GM12878 (cell line): Measurements from ENCODE around the gene SEPTIN11. TPM values are rescaled to one million over a fixed set of nuclear protein-coding genes. Genes with fewer than 3 reads are reported as not detected.
A peak's percentile ranks its signal among the peaks of the same experiment; 100 is the strongest.

Experiments
- ATAC-seq: fragments of 200-7000 bp; cut with Tn5 transposase; 3 replicates; pipeline ENCODE4 v1.9.1; 2020; ENCODE audit warnings: mild to moderate bottlenecking, moderate library complexity
- BruUV-seq: library from RNA; stranded (reverse); fragments of 400-500 nt; replicated peaks from 2 replicates; lab custom pipeline; 2021; lab: Mats Ljungman, UMichigan
- CTCF ChIA-PET: fragments of 300-600 bp; sonication (Branson Sonifier 250); formaldehyde crosslinking; extraction: SDS; loops from one replicate; lab custom pipeline; 2021; ENCODE audit warnings: inconsistent platforms; lab: Yijun Ruan, JAX
- POLR2A ChIA-PET: fragments of 350-600 bp; formaldehyde crosslinking; extraction: SDS; loops from one replicate; lab custom pipeline; 2021; ENCODE audit warnings: inconsistent platforms; lab: Charles Lee
- RAD21 ChIA-PET: fragments of 300-600 bp; sonication (Branson Sonifier 250); formaldehyde crosslinking; loops from one replicate; lab custom pipeline; 2023; ENCODE audit warnings: antibody characterized with exemption; ENCODE audit not compliant: unreplicated experiment; lab: Charles Lee
- SMC1A ChIA-PET: fragments of 300-600 bp; sonication (Branson Sonifier 250); formaldehyde crosslinking; loops from one replicate; lab custom pipeline; 2023; ENCODE audit not compliant: unreplicated experiment, uncharacterized antibody; lab: Charles Lee
- DNase-seq: peaks from one replicate; pipeline ENCODE4 v3.0.0-alpha.2; 2011; ENCODE audit warnings: low read depth, low spot score
- FAIRE-seq: peaks from 3 replicates; lab custom pipeline; 2011; peaks lifted over from hg19 to GRCh38; lab: Jason Lieb, UNC
- H2AFZ ChIP-seq: 2 replicates; pipeline ENCODE4 v1.6.0; 2011; ENCODE audit warnings: low read depth, low read length, control low read depth; ENCODE audit not compliant: control insufficient read depth
- H3K27ac ChIP-seq: 2 replicates; pipeline ENCODE4 v1.5.1; 2011; ENCODE audit warnings: control low read depth; ENCODE audit not compliant: control insufficient read depth, insufficient read depth
- H3K27me3 ChIP-seq, 2 experiments: replicated peaks in 1 of 2; 2 replicates each; pipeline versions ENCODE4 v1.6.0 to v1.6.1; 2011; ENCODE audit warnings: low read length in 1 of 2; ENCODE audit not compliant: control insufficient read depth in 2 of 2, insufficient read depth in 2 of 2
- H3K36me3 ChIP-seq, 2 experiments: 2 replicates each; pipeline ENCODE4 v1.5.1; 2011; ENCODE audit warnings: low read length in 1 of 2; ENCODE audit not compliant: control insufficient read depth in 2 of 2, insufficient read depth in 2 of 2
- H3K4me1 ChIP-seq: 2 replicates; pipeline ENCODE4 v1.6.1; 2011; ENCODE audit warnings: mild to moderate bottlenecking, low read length, moderate library complexity, mixed read lengths; ENCODE audit not compliant: control insufficient read depth, insufficient read depth
- H3K4me2 ChIP-seq: 2 replicates; pipeline ENCODE4 v1.6.0; 2011; ENCODE audit warnings: control low read depth; ENCODE audit not compliant: control insufficient read depth, insufficient read depth
- H3K4me3 ChIP-seq: fragments of 200-600 bp; sonication (generic); 2 replicates; pipeline ENCODE4 v1.5.1; 2016
- H3K79me2 ChIP-seq: 2 replicates; pipeline ENCODE4 v1.6.0; 2011; ENCODE audit warnings: low read length; ENCODE audit not compliant: control insufficient read depth, insufficient read depth
- H3K9ac ChIP-seq: 2 replicates; pipeline ENCODE4 v1.8.0; 2011; ENCODE audit warnings: low read length, control low read depth, mixed read lengths; ENCODE audit not compliant: control insufficient read depth, insufficient read depth
- H3K9me3 ChIP-seq: replicated peaks from 3 replicates; pipeline ENCODE4 v1.5.1; 2011; ENCODE audit warnings: mild to moderate bottlenecking, low read length; ENCODE audit not compliant: control insufficient read depth, insufficient read depth
- H4K20me1 ChIP-seq: 2 replicates; pipeline ENCODE4 v1.6.0; 2011; ENCODE audit not compliant: control insufficient read depth, insufficient read depth
- ESRRA ChIP-seq: IDR thresholded peaks from 2 replicates; pipeline ENCODE4 v1.6.1; 2012; ENCODE audit warnings: mild to moderate bottlenecking, low read length, improper control_type of control experiment
- EZH2 ChIP-seq: IDR thresholded peaks from 2 replicates; pipeline ENCODE4 v1.6.1; 2012; ENCODE audit warnings: low read depth, mild to moderate bottlenecking, control low read depth, inconsistent platforms, low read length, borderline replicate concordance; ENCODE audit not compliant: control insufficient read depth
- LARP7 ChIP-seq: fragments of 450-650 bp; IDR thresholded peaks from 2 replicates; pipeline ENCODE4 v1.6.1; 2017; ENCODE audit warnings: mild to moderate bottlenecking
- MTA2 ChIP-seq: fragments of 450-650 bp; IDR thresholded peaks from 2 replicates; pipeline ENCODE4 v1.6.1; 2016; ENCODE audit warnings: low read depth, mild to moderate bottlenecking, moderate library complexity
- RB1 ChIP-seq: fragments of 450-650 bp; formaldehyde crosslinking; IDR thresholded peaks from 2 replicates; pipeline ENCODE4 v1.6.1; 2017; ENCODE audit warnings: mild to moderate bottlenecking, borderline replicate concordance
- RFX5 ChIP-seq: IDR thresholded peaks from 2 replicates; pipeline ENCODE4 v1.6.1; 2011; ENCODE audit warnings: low read depth, low read length, improper control_type of control experiment
- RUNX3 ChIP-seq: IDR thresholded peaks from 2 replicates; pipeline ENCODE4 v1.6.1; 2012; ENCODE audit warnings: low read length, inconsistent platforms
- SUPT20H ChIP-seq: IDR thresholded peaks from 2 replicates; pipeline ENCODE4 v1.6.1; 2011; ENCODE audit warnings: low read depth, mild to moderate bottlenecking, low read length, moderate library complexity, borderline replicate concordance; ENCODE audit not compliant: control insufficient read depth
- TCF12 ChIP-seq: IDR thresholded peaks from 2 replicates; pipeline ENCODE4 v1.6.1; 2011; ENCODE audit warnings: low read depth, mild to moderate bottlenecking, low read length
- USF2 ChIP-seq: IDR thresholded peaks from 2 replicates; pipeline ENCODE4 v1.6.1; 2011; ENCODE audit warnings: low read depth, low read length, improper control_type of control experiment, borderline replicate concordance
- ZBTB33 ChIP-seq: fragments of 450-650 bp; IDR thresholded peaks from 2 replicates; pipeline ENCODE4 v1.6.1; 2017; ENCODE audit warnings: mild to moderate bottlenecking
- ZBTB40 ChIP-seq: fragments of 450-650 bp; IDR thresholded peaks from 2 replicates; pipeline ENCODE4 v1.6.1; 2016; ENCODE audit warnings: mild to moderate bottlenecking, moderate library complexity, borderline replicate concordance
- WGBS: methylation state at CpG from one replicate; pipeline ENCODE4 v1.1.6; 2016; ENCODE audit warnings: low lambda C conversion rate; ENCODE audit not compliant: insufficient replicate concordance, insufficient coverage; ENCODE audit errors: missing lambda C conversion rate; 5-methylcytosine and 5-hydroxymethylcytosine counted together
- in situ Hi-C: fragments of 300-500 bp; cut with MboI; formaldehyde crosslinking; loops from 9 replicates; pipeline ENCODE4 v1.14.3; 2018; ENCODE audit warnings: mixed read lengths
- intact Hi-C: fragments of 100-400 bp; cut with micrococcal nuclease; formaldehyde crosslinking; loops from one replicate; pipeline ENCODE4 v1.14.2; 2022; ENCODE audit not compliant: unreplicated experiment
- polyA plus RNA-seq, 11 experiments: library from polyadenylated mRNA; depleted of rRNA in 4 of 11; unstranded in 6 of 11; stranded (reverse) in 5 of 11; fragments of >200 nt; fragmentation: Nextera tagmentation in 4 of 11; fragmentation: Illumina TruSeq in 1 of 11; extraction: Ambion mirVana in 4 of 11; extraction: Trizol in 1 of 11; gene quantifications; 1 replicate in 1 of 11; 2 replicates in 10 of 11; pipeline versions ENCODE4 v1.2.1 to v1.2.3, GENCODE V29; 2011 to 2016; ENCODE audit warnings: inconsistent platforms in 2 of 11, missing spikeins in 2 of 11, low read depth in 1 of 11
- total RNA-seq, 4 experiments: library from RNA; depleted of rRNA in 3 of 4; stranded (reverse); fragments of >200 nt in 3 of 4; fragmentation: Illumina TruSeq in 1 of 4; extraction: Trizol in 1 of 4; gene quantifications; 2 replicates each; pipeline versions ENCODE4 v1.2.1 to v1.2.3, GENCODE V29; 2013 to 2021

Gene SEPTIN11
- total and polyA plus RNA-seq, 10 of the 15 experiments (the other 5 are each of a cell fraction or from before 2014, with no cell fraction given) = 24.7 to 160 (median 91.3) TPM

GRCh38 chr4:76981644-76982043, 32.1 kb downstream of the SEPTIN11 start (continued):
- TF ChIP-seq RFX5 (no peak), MTA2 (no peak), ESRRA (no peak)

GRCh38 chr4:76982638-76983584, 33.4 kb downstream of the SEPTIN11 start:
- intact Hi-C loops = no loop called here
- peak; percentile 81; the same call in 1 of the 2 replicates for TF ChIP-seq ZBTB33
- TF ChIP-seq RUNX3 = peak; percentile 53; the same call in 1 of the 2 replicates
- TF ChIP-seq TCF12 = no peak
- no peak for TF ChIP-seq RB1
- TF ChIP-seq SUPT20H = no peak
- TF ChIP-seq LARP7 = no peak
- no peak for TF ChIP-seq USF2
- no peak for TF ChIP-seq EZH2
- TF ChIP-seq ZBTB40 = no peak

More at GRCh38 chr4:76982638-76983584, 33.4 kb downstream of the SEPTIN11 start:
- Histone ChIP-seq H3K9me3 (no peaks in the 10 kb centered on the region), H2AFZ (no peak overlapping the region), H3K36me3 (peaks cover 2 to 3% of the 10 kb centered on the region in 2 experiments; a peak in 1 of 4 replicates), H3K4me2 (peak overlapping the region; percentile 45), H3K4me1 (peaks cover 43% of the 10 kb centered on the region), H3K9ac (peak overlapping the region; percentile 12; the same call in 1 of the 2 replicates), H3K27ac (peak overlapping the region; percentile 56), H3K79me2 (peaks cover 89% of the 10 kb centered on the region), H3K4me3 (peak overlapping the region; percentile 27; the same call in 1 of the 2 replicates), H4K20me1 (no peaks in the 10 kb centered on the region), H3K27me3 (no peaks in the 10 kb centered on the region)
- in situ Hi-C loops = no loop called here
- no TSS peak for BruUV-seq
- FAIRE-seq = no peak
- POLR2A ChIA-PET = interaction anchor here (0.7 to 4.2 kb wide), 5 partner anchors 10 to 24 kb away, joined by 3 to 23 read pairs (median 3); no protein-coding TSS in a partner anchor
- peak; percentile 37; the same call in 2 of the 3 replicates for ATAC-seq
- RAD21 ChIA-PET = interaction anchor here (0.6 to 3.4 kb wide), 8 partner anchors 11 to 94 kb away, joined by 3 to 20 read pairs (median 3); no protein-coding TSS in a partner anchor
- WGBS = 94% methylated on average over 7 of the region's 7 CpGs
- DNase-seq = no peak
- SMC1A ChIA-PET = interaction anchor here (0.7 to 4.9 kb wide), 13 partner anchors 10 to 221 kb away, joined by 3 to 58 read pairs (median 5); no protein-coding TSS in a partner anchor
- CTCF ChIA-PET = interaction anchor here (1.0 to 4.0 kb wide), 9 partner anchors 11 to 62 kb away, joined by 3 to 22 read pairs (median 4); partner anchors contain the start of gene SEPTIN11
